SK-N-SH (cell line): ENCODE data around the gene IFITM5. TPM values are rescaled to one million over a fixed set of nuclear protein-coding genes. Genes with fewer than 3 reads are reported as not detected.

Source experiments
- CTCF ChIA-PET: fragments of 300-600, 350-600 bp; formaldehyde crosslinking; extraction: SDS; loops from one replicate; lab custom pipeline; 2021; lab: Yijun Ruan, JAX
- POLR2A ChIA-PET: fragments of 350-600 bp; sonication (Branson Sonifier 250); formaldehyde crosslinking; extraction: SDS; loops from one replicate; lab custom pipeline; 2020; ENCODE audit warnings: antibody characterized with exemption, inconsistent platforms; lab: Yijun Ruan, JAX
- DNase-seq: peaks from one replicate; pipeline ENCODE4 v3.0.0; 2012
- H2AFZ ChIP-seq: fragments of 200-600 bp; sonication (generic); 2 replicates; pipeline ENCODE4 v1.8.1; 2016; ENCODE audit warnings: antibody characterized with exemption, mild to moderate bottlenecking, low read depth
- H3F3A ChIP-seq: fragments of 200-600 bp; sonication (generic); replicated peaks from 2 replicates; pipeline ENCODE3; 2016; ENCODE audit warnings: antibody characterized with exemption, mild to moderate bottlenecking; ENCODE audit not compliant: insufficient read depth
- H3K27ac ChIP-seq, 2 experiments: fragments of 200-500 bp in 1 of 2; fragments of 200-600 bp in 1 of 2; sonication (Bioruptor generic) in 1 of 2; sonication (generic), shearing (Covaris generic) in 1 of 2; 2 replicates each; pipeline versions ENCODE4 v1.5.1 to v1.6.1; 2014 to 2016; ENCODE audit warnings: low read depth in 2 of 2, inconsistent platforms in 1 of 2, low read length in 1 of 2, mild to moderate bottlenecking in 1 of 2, mixed read lengths in 1 of 2
- H3K27me3 ChIP-seq: fragments of 200-600 bp; sonication (generic), shearing (Covaris generic); 2 replicates; pipeline ENCODE4 v1.6.1; 2016; ENCODE audit warnings: mixed run types; ENCODE audit not compliant: insufficient read depth
- H3K36me3 ChIP-seq, 2 experiments: fragments of 200-500 bp in 1 of 2; fragments of 200-600 bp in 1 of 2; sonication (Bioruptor generic) in 1 of 2; sonication (generic) in 1 of 2; replicated peaks in 1 of 2; 2 replicates each; pipeline versions ENCODE3 to v1.5.1; 2014 to 2016; ENCODE audit warnings: low read length in 1 of 2, mild to moderate bottlenecking in 1 of 2; ENCODE audit not compliant: insufficient read depth in 2 of 2, control insufficient read depth in 1 of 2
- H3K4me1 ChIP-seq, 2 experiments: fragments of 200-500 bp in 1 of 2; fragments of 200-600 bp in 1 of 2; sonication (Bioruptor generic) in 1 of 2; sonication (generic), shearing (Covaris generic) in 1 of 2; 2 replicates each; pipeline versions ENCODE4 v1.5.1 to v1.6.1; 2014 to 2016; ENCODE audit warnings: low read depth in 1 of 2, low read length in 1 of 2, mixed run types in 1 of 2; ENCODE audit not compliant: insufficient read depth in 2 of 2, control insufficient read depth in 1 of 2
- H3K4me2 ChIP-seq: fragments of 200-600 bp; sonication (generic), shearing (Covaris generic); 2 replicates; pipeline ENCODE4 v1.6.1; 2017; ENCODE audit warnings: mixed run types
- H3K4me3 ChIP-seq, 2 experiments: fragments of 200-500 bp in 1 of 2; fragments of 200-600 bp in 1 of 2; sonication (Bioruptor generic) in 1 of 2; sonication (generic), shearing (Covaris generic) in 1 of 2; 2 replicates each; pipeline versions ENCODE4 v1.5.1 to v1.8.1; 2014 to 2016; ENCODE audit warnings: low read depth in 2 of 2, inconsistent platforms in 1 of 2, low read length in 1 of 2, mild to moderate bottlenecking in 1 of 2, mixed read lengths in 1 of 2, moderate library complexity in 1 of 2
- H3K79me2 ChIP-seq: fragments of 200-600 bp; sonication (generic); 2 replicates; pipeline ENCODE4 v1.8.1; 2017; ENCODE audit warnings: mild to moderate bottlenecking; ENCODE audit not compliant: insufficient read depth
- H3K9ac ChIP-seq: fragments of 200-600 bp; sonication (generic); 2 replicates; pipeline ENCODE4 v1.6.1; 2017; ENCODE audit warnings: mixed run types
- H3K9me2 ChIP-seq: fragments of 200-600 bp; sonication (generic); 2 replicates; pipeline ENCODE4 v1.6.1; 2017; ENCODE audit warnings: mixed run types
- H3K9me3 ChIP-seq: fragments of 200-600 bp; sonication (generic); 2 replicates; pipeline ENCODE4 v1.6.1; 2017; ENCODE audit warnings: mixed run types, mild to moderate bottlenecking, moderate library complexity
- H4K20me1 ChIP-seq: fragments of 200-600 bp; sonication (generic); 2 replicates; pipeline ENCODE4 v1.6.1; 2017; ENCODE audit warnings: mild to moderate bottlenecking, mixed run types; ENCODE audit not compliant: insufficient read depth
- EZH2phosphoT487 ChIP-seq: fragments of 200-600 bp; sonication (generic); IDR thresholded peaks from 2 replicates; pipeline ENCODE4 v1.6.1; 2017; ENCODE audit warnings: low read depth, mixed run types, mild to moderate bottlenecking, antibody characterized with exemption, moderate library complexity, borderline replicate concordance
- FOSL2 ChIP-seq: IDR thresholded peaks from 2 replicates; pipeline ENCODE4 v1.4.0; 2012; ENCODE audit warnings: low read depth, mild to moderate bottlenecking, moderate library complexity, borderline replicate concordance
- FOXJ3 ChIP-seq: sonication (generic); formaldehyde crosslinking; IDR thresholded peaks from 2 replicates; pipeline ENCODE4 v1.5.1; 2020; ENCODE audit warnings: mild to moderate bottlenecking, missing genetic modification reagents
- FOXM1 ChIP-seq: IDR thresholded peaks from 2 replicates; pipeline ENCODE4 v1.4.0; 2012; ENCODE audit warnings: low read depth, mild to moderate bottlenecking
- GABPA ChIP-seq: IDR thresholded peaks from 2 replicates; pipeline ENCODE4 v1.4.0; 2012; ENCODE audit warnings: low read depth, mild to moderate bottlenecking
- MEF2A ChIP-seq: IDR thresholded peaks from 2 replicates; pipeline ENCODE4 v1.4.0; 2012; ENCODE audit warnings: low read depth, borderline replicate concordance
- MXI1 ChIP-seq: IDR thresholded peaks from 2 replicates; pipeline ENCODE4 v1.6.1; 2012; ENCODE audit warnings: mild to moderate bottlenecking, low read depth, low read length, improper control_type of control experiment
- RAD21 ChIP-seq: IDR thresholded peaks from 2 replicates; pipeline ENCODE4 v1.6.1; 2012; ENCODE audit warnings: mild to moderate bottlenecking, low read length
- RXRA ChIP-seq: IDR thresholded peaks from 2 replicates; pipeline ENCODE4 v1.4.0; 2012; ENCODE audit warnings: low read depth, mild to moderate bottlenecking, borderline replicate concordance
- SMC3 ChIP-seq: IDR thresholded peaks from 2 replicates; pipeline ENCODE4 v1.6.1; 2012; ENCODE audit warnings: low read depth, low read length, improper control_type of control experiment
- TAF1 ChIP-seq: IDR thresholded peaks from 2 replicates; pipeline ENCODE4 v1.6.1; 2012; ENCODE audit warnings: low read depth, mild to moderate bottlenecking, low read length, moderate library complexity, borderline replicate concordance
- TCF12 ChIP-seq: IDR thresholded peaks from 2 replicates; pipeline ENCODE4 v1.4.0; 2012
- YY1 ChIP-seq: IDR thresholded peaks from 2 replicates; pipeline ENCODE4 v1.4.0; 2012; ENCODE audit warnings: low read depth, mild to moderate bottlenecking
- WGBS: methylation state at CpG from one replicate; pipeline ENCODE4 v1.1.6; 2017; ENCODE audit warnings: low lambda C conversion rate; 5-methylcytosine and 5-hydroxymethylcytosine counted together
- polyA plus RNA-seq, 3 experiments: library from polyadenylated mRNA; depleted of rRNA; stranded (reverse); fragments of >200 nt; gene quantifications; 2 replicates each; pipeline ENCODE4 v1.2.3, GENCODE V29; 2012
- small RNA-seq, 7 experiments: library from RNA; depleted of rRNA; stranded (forward); fragments of <200 nt; gene quantifications; one replicate each; pipeline ENCODE3, GENCODE V24; 2012
- TF ChIP-seq, protein P1 (sequence below): IDR thresholded peaks from 2 replicates; pipeline ENCODE4; 2012
- TF ChIP-seq, protein P2 (sequence below): IDR thresholded peaks from 2 replicates; pipeline ENCODE4 v1.4.0; 2012; ENCODE audit warnings: low read depth
- TF ChIP-seq, protein P3 (sequence below): IDR thresholded peaks from 2 replicates; pipeline ENCODE4 v1.4.0; 2012; ENCODE audit warnings: low read depth, borderline replicate concordance
- TF ChIP-seq, protein P4 (sequence below): IDR thresholded peaks from 2 replicates; pipeline ENCODE4 v1.4.0; 2012; ENCODE audit warnings: low read depth, borderline replicate concordance

IFITM5 gene
- polyA plus RNA-seq, 1 of the 3 experiments (the other 2 are of a cell fraction) = not detected

DNA sequence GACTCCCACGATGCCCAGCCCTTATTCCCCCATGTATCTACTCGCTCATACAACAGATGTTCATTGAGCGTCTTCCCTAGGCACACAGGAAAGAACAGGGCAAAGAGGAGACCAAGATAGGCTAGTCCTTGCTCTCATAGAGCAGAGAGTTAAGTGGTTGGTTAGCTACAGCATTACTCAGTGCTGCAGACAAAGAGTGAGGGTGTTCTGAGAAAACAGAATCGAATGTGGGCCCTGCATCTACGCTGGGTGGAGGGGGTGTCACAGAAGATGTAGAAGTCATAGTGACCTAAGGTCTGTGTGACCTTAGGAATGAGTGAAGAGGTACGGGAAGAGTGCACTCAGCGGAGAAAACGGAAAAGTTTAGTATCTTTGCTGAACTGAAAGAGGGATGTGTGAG lies 50.3 kb downstream of the IFITM5 start:
- Histone ChIP-seq H3K27me3 (no peaks in the 10 kb centered on the region), H2AFZ (no peak overlapping the region), H3K4me1 (no peaks in the 10 kb centered on the region), H3K9me2 (no peaks in the 10 kb centered on the region), H3K36me3 (peaks cover 57 to 80% of the 10 kb centered on the region in 2 experiments), H4K20me1 (no peaks in the 10 kb centered on the region; the same call in 1 of the 2 replicates), H3K9me3 (no peaks in the 10 kb centered on the region), H3K27ac (no peak overlapping the region), H3K4me3 (no peak overlapping the region), H3K9ac (no peak overlapping the region)
- no peak for DNase-seq
- WGBS = 85% methylated on average over 8 of the region's 8 CpGs
- ChIA-PET POLR2A (interaction anchor here (1.0 kb wide), 1 partner anchor 42 kb away, joined by 3 read pairs; the partner anchor contains the start of gene BET1L), CTCF (interaction anchor here (0.6 to 1.2 kb wide), 5 partner anchors 19 to 199 kb away, joined by 3 to 6 read pairs (median 3); no protein-coding TSS in a partner anchor)
- TF ChIP-seq, protein P1, sequence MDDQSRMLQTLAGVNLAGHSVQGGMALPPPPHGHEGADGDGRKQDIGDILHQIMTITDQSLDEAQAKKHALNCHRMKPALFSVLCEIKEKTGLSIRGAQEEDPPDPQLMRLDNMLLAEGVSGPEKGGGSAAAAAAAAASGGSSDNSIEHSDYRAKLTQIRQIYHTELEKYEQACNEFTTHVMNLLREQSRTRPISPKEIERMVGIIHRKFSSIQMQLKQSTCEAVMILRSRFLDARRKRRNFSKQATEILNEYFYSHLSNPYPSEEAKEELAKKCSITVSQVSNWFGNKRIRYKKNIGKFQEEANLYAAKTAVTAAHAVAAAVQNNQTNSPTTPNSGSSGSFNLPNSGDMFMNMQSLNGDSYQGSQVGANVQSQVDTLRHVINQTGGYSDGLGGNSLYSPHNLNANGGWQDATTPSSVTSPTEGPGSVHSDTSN = no peak
- TF ChIP-seq FOXM1 (no peak), RAD21 (no peak), TCF12 (no peak), YY1 (no peak), EZH2phosphoT487 (no peak), RXRA (no peak), FOSL2 (no peak), TAF1 (no peak), GABPA (no peak), MXI1 (no peak), FOXJ3 (CRISPR knock-in tag) (no peak), MEF2A (no peak), SMC3 (no peak)
- TF ChIP-seq, protein P2, sequence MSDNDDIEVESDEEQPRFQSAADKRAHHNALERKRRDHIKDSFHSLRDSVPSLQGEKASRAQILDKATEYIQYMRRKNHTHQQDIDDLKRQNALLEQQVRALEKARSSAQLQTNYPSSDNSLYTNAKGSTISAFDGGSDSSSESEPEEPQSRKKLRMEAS = no peak
- TF ChIP-seq, protein P3, sequence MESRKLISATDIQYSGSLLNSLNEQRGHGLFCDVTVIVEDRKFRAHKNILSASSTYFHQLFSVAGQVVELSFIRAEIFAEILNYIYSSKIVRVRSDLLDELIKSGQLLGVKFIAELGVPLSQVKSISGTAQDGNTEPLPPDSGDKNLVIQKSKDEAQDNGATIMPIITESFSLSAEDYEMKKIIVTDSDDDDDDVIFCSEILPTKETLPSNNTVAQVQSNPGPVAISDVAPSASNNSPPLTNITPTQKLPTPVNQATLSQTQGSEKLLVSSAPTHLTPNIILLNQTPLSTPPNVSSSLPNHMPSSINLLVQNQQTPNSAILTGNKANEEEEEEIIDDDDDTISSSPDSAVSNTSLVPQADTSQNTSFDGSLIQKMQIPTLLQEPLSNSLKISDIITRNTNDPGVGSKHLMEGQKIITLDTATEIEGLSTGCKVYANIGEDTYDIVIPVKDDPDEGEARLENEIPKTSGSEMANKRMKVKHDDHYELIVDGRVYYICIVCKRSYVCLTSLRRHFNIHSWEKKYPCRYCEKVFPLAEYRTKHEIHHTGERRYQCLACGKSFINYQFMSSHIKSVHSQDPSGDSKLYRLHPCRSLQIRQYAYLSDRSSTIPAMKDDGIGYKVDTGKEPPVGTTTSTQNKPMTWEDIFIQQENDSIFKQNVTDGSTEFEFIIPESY = no peak
- TF ChIP-seq, protein P4, sequence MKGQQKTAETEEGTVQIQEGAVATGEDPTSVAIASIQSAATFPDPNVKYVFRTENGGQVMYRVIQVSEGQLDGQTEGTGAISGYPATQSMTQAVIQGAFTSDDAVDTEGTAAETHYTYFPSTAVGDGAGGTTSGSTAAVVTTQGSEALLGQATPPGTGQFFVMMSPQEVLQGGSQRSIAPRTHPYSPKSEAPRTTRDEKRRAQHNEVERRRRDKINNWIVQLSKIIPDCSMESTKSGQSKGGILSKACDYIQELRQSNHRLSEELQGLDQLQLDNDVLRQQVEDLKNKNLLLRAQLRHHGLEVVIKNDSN = no peak
- TF ChIP-seq, all 33 proteins: peak for 0
- Histone ChIP-seq H3F3A (peaks cover 10% of the 10 kb centered on the region), H3K79me2 (no peaks in the 10 kb centered on the region; the same call in 1 of the 2 replicates), H3K4me2 (no peak overlapping the region)

Small RNA genes lying within 50 kb of the gene (small RNA-seq; reads per million reads assigned to genes)
- 0 reads per million in 7 experiments for gene AC136475.6

Other genes starting within 250 kb of the IFITM5 start
- not detected in 2 replicates for gene SCGB1C1, start 106.4 kb downstream of the IFITM5 start, polyA plus RNA-seq (2012; rRNA removed)
- 56.9 and 67.5 TPM in 2 replicates for gene BET1L, start 92.1 kb downstream of the IFITM5 start, polyA plus RNA-seq (2012; rRNA removed)
- gene RIC8A, start 91.8 kb downstream of the IFITM5 start, polyA plus RNA-seq (2012; rRNA removed) = 115 and 127 TPM in 2 replicates
- 34.4 and 40.1 TPM in 2 replicates for gene SIRT3, start 63.2 kb downstream of the IFITM5 start, polyA plus RNA-seq (2012; rRNA removed)
- gene PSMD13, start 62.5 kb downstream of the IFITM5 start, polyA plus RNA-seq (2012; rRNA removed) = 196 and 227 TPM in 2 replicates
- gene NLRP6, start 21.1 kb downstream of the IFITM5 start, polyA plus RNA-seq (2012; rRNA removed) = not detected in 2 replicates
- 19.9 and 26.5 TPM in 2 replicates for gene PGGHG, start 10.4 kb downstream of the IFITM5 start, polyA plus RNA-seq (2012; rRNA removed)
- 398 and 518 TPM in 2 replicates for gene IFITM2, start 8.3 kb upstream of the IFITM5 start, polyA plus RNA-seq (2012; rRNA removed)
- gene IFITM1, start 14.5 kb upstream of the IFITM5 start, polyA plus RNA-seq (2012; rRNA removed) = 15.3 and 19.4 TPM in 2 replicates
- 229 and 326 TPM in 2 replicates for gene IFITM3, start 21.3 kb upstream of the IFITM5 start, polyA plus RNA-seq (2012; rRNA removed)
- 58.6 and 66.7 TPM in 2 replicates for gene B4GALNT4, start 70.0 kb upstream of the IFITM5 start, polyA plus RNA-seq (2012; rRNA removed)
- gene PKP3, start 94.7 kb upstream of the IFITM5 start, polyA plus RNA-seq (2012; rRNA removed) = 1.4 and 2.4 TPM in 2 replicates
- gene SIGIRR, start 115.5 kb upstream of the IFITM5 start, polyA plus RNA-seq (2012; rRNA removed) = 22.4 and 32.5 TPM in 2 replicates
- gene ANO9, start 142.5 kb upstream of the IFITM5 start, polyA plus RNA-seq (2012; rRNA removed) = 0.06 and 0.12 TPM in 2 replicates
- gene PTDSS2, start 150.8 kb upstream of the IFITM5 start, polyA plus RNA-seq (2012; rRNA removed) = 25.6 and 28.6 TPM in 2 replicates
- gene RNH1, start 207.7 kb upstream of the IFITM5 start, polyA plus RNA-seq (2012; rRNA removed) = 135 and 147 TPM in 2 replicates
- gene HRAS, start 236.1 kb upstream of the IFITM5 start, polyA plus RNA-seq (2012; rRNA removed) = 138 and 217 TPM in 2 replicates
- gene LRRC56, start 238.0 kb upstream of the IFITM5 start, polyA plus RNA-seq (2012; rRNA removed) = 1.2 and 1.4 TPM in 2 replicates